ENCODE measurements around the gene CHAF1A.

Gene CHAF1A

DNA sequence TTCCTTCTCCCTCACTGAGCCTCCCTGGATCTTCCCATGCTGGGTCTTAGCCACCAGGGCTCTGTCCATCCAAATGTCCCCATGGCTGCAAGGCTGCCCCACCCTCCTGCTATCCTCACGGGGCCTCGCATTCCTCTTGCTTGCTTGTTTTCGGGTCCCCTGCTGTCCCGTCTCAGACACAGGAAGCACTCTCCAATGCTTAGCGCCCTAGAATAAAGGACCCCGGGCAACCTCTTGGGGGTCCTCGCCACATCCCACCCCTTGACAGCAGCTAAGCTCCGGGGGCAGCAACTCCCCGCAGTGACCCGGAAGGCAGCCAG lies 25.8 kb upstream of the CHAF1A start:
- Histone ChIP-seq H3K9ac (ENCODE audit: low read depth, low read length, poor library complexity, severe bottlenecking) (no peak overlapping the region), H3K4me3 (ENCODE audit: low read length, poor library complexity, severe bottlenecking) (no peak overlapping the region), H3K9me2 (replicated peaks; ENCODE audit: low read depth, low read length) (no peaks in the 10 kb centered on the region), H3K4me1 (ENCODE audit: insufficient read depth, low read length, poor library complexity, severe bottlenecking) (peaks cover 26% of the 10 kb centered on the region), H2AFZ (ENCODE audit: low read length) (no peak overlapping the region), H3K4me2 (ENCODE audit: low read depth, low read length, poor library complexity, severe bottlenecking) (no peak overlapping the region), H3K9me3 (ENCODE audit: insufficient read depth, low read depth, low read length) (no peaks in the 10 kb centered on the region), H3K79me2 (ENCODE audit: insufficient read depth, low read length) (peaks cover 82% of the 10 kb centered on the region; the same call in 1 of the 2 replicates), H4K20me1 (ENCODE audit: insufficient read depth, low read length, poor library complexity, severe bottlenecking) (peaks cover 40% of the 10 kb centered on the region), H3K27me3 (ENCODE audit: insufficient read depth, low read length, poor library complexity, severe bottlenecking) (no peaks in the 10 kb centered on the region), H3F3A (ENCODE audit: low read depth) (no peaks in the 10 kb centered on the region), H3K36me3 (ENCODE audit: insufficient read depth, low read length) (no peaks in the 10 kb centered on the region; the same call in 1 of the 2 replicates)
- TF ChIP-seq EZH2phosphoT487 (IDR thresholded peaks at IDR 0.05; ENCODE audit: borderline replicate concordance): no peak
- TF ChIP-seq, protein P1, sequence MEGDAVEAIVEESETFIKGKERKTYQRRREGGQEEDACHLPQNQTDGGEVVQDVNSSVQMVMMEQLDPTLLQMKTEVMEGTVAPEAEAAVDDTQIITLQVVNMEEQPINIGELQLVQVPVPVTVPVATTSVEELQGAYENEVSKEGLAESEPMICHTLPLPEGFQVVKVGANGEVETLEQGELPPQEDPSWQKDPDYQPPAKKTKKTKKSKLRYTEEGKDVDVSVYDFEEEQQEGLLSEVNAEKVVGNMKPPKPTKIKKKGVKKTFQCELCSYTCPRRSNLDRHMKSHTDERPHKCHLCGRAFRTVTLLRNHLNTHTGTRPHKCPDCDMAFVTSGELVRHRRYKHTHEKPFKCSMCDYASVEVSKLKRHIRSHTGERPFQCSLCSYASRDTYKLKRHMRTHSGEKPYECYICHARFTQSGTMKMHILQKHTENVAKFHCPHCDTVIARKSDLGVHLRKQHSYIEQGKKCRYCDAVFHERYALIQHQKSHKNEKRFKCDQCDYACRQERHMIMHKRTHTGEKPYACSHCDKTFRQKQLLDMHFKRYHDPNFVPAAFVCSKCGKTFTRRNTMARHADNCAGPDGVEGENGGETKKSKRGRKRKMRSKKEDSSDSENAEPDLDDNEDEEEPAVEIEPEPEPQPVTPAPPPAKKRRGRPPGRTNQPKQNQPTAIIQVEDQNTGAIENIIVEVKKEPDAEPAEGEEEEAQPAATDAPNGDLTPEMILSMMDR (conservative IDR thresholded peaks at IDR 0.05; ENCODE audit: low read length): no peak

DNA sequence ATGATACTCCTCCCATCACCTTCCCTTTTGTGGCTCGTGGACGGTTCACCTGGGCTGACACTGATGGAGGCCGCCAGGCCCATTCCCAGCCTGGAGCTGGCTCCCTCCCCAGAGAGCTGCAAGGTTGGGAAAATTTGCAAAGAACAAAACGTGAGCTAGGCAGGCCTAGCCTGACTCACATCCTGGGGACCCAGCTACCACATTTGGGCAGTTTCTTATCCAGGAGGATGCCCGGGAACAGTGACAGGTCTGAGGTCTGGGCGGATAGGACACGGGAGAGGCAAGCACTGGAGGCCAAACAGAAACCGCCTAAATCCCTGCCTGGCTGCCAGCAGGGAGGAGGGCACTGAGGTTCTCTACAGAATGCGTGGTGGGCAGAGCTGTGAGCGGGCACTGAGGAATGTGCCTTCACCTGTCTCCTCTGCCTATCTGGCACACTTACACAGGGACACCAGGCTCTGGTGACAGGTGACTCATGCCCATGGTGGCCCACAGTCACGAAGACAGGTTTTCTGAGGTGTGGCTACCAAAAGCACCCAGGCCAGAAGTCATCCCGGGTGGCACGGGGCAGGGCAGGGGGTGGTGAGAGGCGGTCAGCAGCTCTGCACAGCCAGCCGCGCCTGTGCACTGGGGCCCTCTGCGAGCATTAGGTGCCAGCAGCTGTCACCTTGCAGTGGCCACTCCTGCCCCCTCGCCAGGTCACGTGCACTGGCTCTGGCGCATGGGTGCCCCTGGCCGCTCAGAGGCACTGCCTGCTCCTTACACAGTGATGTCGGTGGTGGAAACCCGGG lies 25.3 kb upstream of the CHAF1A start:
- H4K20me1 ChIP-seq (ENCODE audit: insufficient read depth, low read length, poor library complexity, severe bottlenecking): peaks cover 40% of the 10 kb centered on the region
- no peak overlapping the region for H3K4me3 ChIP-seq (ENCODE audit: low read length, poor library complexity, severe bottlenecking)
- no peaks in the 10 kb centered on the region for H3K27me3 ChIP-seq (ENCODE audit: insufficient read depth, low read length, poor library complexity, severe bottlenecking)
- no peak overlapping the region for H3K9ac ChIP-seq (ENCODE audit: low read depth, low read length, poor library complexity, severe bottlenecking)
- TF ChIP-seq, protein P1 (conservative IDR thresholded peaks at IDR 0.05; ENCODE audit: low read length): no peak
- no peak for TF ChIP-seq EZH2phosphoT487 (IDR thresholded peaks at IDR 0.05; ENCODE audit: borderline replicate concordance)
- no peaks in the 10 kb centered on the region for H3F3A ChIP-seq (ENCODE audit: low read depth)
- no peaks in the 10 kb centered on the region for H3K9me2 ChIP-seq (replicated peaks; ENCODE audit: low read depth, low read length)
- no peak overlapping the region for H3K4me2 ChIP-seq (ENCODE audit: low read depth, low read length, poor library complexity, severe bottlenecking)
- H3K36me3 ChIP-seq (ENCODE audit: insufficient read depth, low read length): no peaks in the 10 kb centered on the region; the same call in 1 of the 2 replicates
- no peak overlapping the region for H2AFZ ChIP-seq (ENCODE audit: low read length)
- H3K79me2 ChIP-seq (ENCODE audit: insufficient read depth, low read length): peaks cover 77% of the 10 kb centered on the region; the same call in 1 of the 2 replicates
- no peaks in the 10 kb centered on the region for H3K9me3 ChIP-seq (ENCODE audit: insufficient read depth, low read depth, low read length)
- H3K4me1 ChIP-seq (ENCODE audit: insufficient read depth, low read length, poor library complexity, severe bottlenecking): peaks cover 26% of the 10 kb centered on the region

DNA sequence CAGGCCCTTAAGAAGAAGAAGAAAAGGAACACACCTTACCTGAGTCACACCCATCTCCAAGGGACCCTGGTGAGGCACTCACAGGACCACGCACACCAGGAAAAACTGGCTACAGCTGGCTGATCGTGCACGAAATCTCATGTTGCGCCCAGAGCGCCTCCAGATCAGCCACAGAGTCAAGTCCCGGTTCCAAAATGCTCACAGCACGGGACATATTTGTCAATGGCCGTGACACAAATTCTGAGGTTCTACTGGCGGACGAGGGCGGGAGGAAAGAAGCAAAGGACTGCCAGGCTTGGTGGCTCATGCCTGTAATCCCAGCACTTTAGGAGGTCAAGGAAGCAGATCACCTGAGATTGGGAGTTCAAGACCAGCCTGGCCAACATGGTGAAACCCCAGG lies 23.6 kb upstream of the CHAF1A start:
- peaks cover 24% of the 10 kb centered on the region for H3K4me1 ChIP-seq (ENCODE audit: insufficient read depth, low read length, poor library complexity, severe bottlenecking)
- no peak overlapping the region for H3K9ac ChIP-seq (ENCODE audit: low read depth, low read length, poor library complexity, severe bottlenecking)
- H3K4me3 ChIP-seq (ENCODE audit: low read length, poor library complexity, severe bottlenecking): no peak overlapping the region
- no peaks in the 10 kb centered on the region for H3F3A ChIP-seq (ENCODE audit: low read depth)
- no peak overlapping the region for H3K4me2 ChIP-seq (ENCODE audit: low read depth, low read length, poor library complexity, severe bottlenecking)
- peaks cover 71% of the 10 kb centered on the region; the same call in 1 of the 2 replicates for H3K79me2 ChIP-seq (ENCODE audit: insufficient read depth, low read length)
- no peaks in the 10 kb centered on the region for H3K9me3 ChIP-seq (ENCODE audit: insufficient read depth, low read depth, low read length)
- peaks cover 40% of the 10 kb centered on the region for H4K20me1 ChIP-seq (ENCODE audit: insufficient read depth, low read length, poor library complexity, severe bottlenecking)
- TF ChIP-seq EZH2phosphoT487 (IDR thresholded peaks at IDR 0.05; ENCODE audit: borderline replicate concordance): no peak
- TF ChIP-seq, protein P1 (conservative IDR thresholded peaks at IDR 0.05; ENCODE audit: low read length): no peak
- H3K9me2 ChIP-seq (replicated peaks; ENCODE audit: low read depth, low read length): no peaks in the 10 kb centered on the region
- no peaks in the 10 kb centered on the region for H3K27me3 ChIP-seq (ENCODE audit: insufficient read depth, low read length, poor library complexity, severe bottlenecking)
- H2AFZ ChIP-seq (ENCODE audit: low read length): no peak overlapping the region
- peaks cover 3% of the 10 kb centered on the region; the same call in 1 of the 2 replicates for H3K36me3 ChIP-seq (ENCODE audit: insufficient read depth, low read length)
